COLO668 (cell line): Measurements from ENCODE around the gene RAB11FIP2.

Experiments used
- DNase-seq: peaks from one replicate; lab custom pipeline; 2025; ENCODE audit not compliant: unreplicated experiment; lab: John Stamatoyannopoulos, UW

The RAB11FIP2 gene

DNA sequence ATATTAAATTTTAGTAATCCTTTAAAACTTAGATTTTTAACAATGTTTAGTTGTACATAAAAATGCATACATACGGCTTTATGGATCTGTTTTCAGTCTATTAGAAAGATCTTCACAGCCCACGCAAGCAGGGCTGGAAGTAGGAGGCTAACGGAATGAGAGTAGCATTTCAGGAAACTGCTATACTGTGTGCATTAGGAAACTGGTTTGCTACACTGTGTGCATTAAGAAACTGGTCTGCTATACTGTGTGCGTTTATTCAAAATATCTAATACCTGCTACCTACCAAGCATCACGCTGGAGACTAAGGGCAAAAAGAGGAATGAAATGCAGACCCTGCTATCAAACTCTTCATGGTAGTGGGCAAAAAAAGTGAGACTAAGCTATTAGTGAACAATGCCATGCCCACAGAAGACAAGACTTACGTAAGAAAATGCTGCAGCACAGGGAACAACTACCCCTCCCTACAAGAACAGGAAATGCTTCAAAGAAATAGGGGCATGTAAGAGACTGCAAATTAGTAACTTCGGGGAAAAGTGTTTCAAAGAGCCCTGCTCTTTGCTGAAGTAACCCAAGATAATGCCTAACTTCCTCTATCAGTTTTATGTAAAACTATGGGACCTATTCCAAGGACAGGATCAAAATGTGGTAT, 11.3 kb downstream of the RAB11FIP2 start:
- DNase-seq = no peak

- DNase-seq = no peak
These were observed 11.9 kb downstream of the RAB11FIP2 start for GRCh38 chr10:118034791-118035261.

DNA sequence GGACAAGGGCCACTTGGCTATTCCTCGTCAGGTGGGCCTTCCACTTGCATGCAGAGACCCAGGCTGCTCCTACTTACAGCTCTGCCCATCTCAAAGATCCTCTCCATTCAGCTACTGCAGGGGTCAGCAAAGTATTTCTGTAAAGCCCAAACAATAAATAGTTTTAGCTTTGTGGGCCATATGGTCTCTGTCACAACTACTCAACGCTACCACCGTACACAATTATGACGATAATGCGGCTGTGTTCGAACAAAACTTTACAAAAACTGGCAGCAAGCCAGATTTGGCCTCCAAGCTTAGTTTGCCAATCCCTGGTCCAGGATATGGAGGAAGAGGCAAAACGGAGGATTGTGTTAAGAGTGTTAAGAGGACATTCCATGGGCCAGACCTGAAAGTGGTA, 12.8 kb downstream of the RAB11FIP2 start:
- no peak for DNase-seq

- no peak for DNase-seq
These were observed 14.2 kb downstream of the RAB11FIP2 start for GRCh38 chr10:118032564-118032963.

- DNase-seq = no peak
These were observed 15.2 kb downstream of the RAB11FIP2 start for GRCh38 chr10:118031351-118032075.

DNA sequence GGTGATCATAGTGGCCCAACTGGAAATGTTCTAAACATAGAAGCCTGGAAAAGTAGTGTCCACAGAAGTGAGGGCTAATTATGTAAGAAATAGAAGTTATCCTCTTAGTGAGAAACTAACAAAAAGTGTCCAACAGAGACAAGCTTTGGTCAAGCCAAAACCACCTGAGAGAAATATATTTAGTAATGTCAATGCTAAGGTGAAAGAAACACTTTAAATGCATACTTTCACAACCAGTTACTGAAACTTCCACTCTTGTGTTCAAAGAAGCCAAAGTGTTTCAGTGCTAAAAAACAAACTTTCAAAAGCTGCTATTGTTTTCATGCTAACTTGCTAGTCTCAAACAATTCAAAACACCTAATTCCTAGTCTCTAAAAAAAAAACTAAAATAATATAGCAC, 18.1 kb downstream of the RAB11FIP2 start:
- DNase-seq = no peak

DNA sequence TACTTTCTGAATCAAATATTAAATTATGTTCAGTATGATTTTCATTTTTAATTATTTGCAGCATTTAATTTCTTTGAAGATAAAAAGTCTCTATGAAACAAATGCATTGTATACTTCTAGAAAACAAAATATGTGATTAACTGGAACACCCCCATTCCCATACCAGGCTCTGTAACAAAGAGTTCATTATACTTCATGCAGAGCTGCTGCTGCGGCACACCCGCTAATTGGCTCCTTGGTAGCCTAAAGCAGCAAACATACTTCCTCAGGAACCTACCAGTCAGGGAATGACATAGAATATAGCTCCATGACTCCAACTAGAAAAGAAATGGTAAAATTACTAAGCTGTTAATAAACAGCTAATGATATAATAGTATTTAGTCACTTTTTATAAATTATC, 19.3 kb downstream of the RAB11FIP2 start:
- no peak for DNase-seq

DNA sequence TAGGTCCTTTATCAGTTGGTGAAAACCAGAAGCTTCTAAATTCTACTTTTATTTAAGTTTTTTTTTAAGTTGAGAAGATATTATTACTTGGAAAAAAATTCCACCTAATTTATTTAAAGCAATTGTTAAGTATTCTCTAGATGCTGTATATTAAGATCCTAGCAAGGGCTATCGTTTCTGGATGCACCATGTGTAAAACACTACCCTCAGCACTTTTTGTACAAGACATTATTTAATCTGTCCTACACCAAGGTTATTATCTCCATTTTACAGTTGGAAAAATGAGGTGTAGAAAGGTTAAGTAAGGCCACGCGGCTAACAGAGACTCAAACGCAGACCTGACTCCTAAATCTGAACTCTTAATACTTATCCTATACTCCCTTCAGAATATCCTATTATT, 19.8 kb downstream of the RAB11FIP2 start:
- DNase-seq = no peak

DNA sequence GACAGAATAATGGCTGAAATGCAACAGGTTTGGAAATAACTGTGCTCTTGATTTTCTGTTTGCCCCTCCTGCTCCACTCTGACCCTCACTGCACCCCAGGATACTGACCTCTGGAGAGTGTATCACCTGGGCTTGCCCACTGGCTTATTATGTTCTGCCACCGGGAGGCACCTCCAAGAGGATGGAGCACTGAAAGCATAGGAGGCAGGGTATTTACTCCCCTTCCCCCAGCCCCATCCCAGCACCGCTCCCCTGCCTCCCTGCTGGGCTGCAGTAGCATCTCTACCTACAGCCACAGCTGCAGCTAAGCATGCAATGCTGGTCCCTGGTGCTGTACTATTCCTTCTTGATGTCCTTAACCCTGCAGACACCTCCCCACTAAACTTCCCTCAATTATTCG, 26.4 kb downstream of the RAB11FIP2 start:
- DNase-seq = no peak

- DNase-seq = no peak
These were observed 28.9 kb downstream of the RAB11FIP2 start for GRCh38 chr10:118017850-118018249.

DNA sequence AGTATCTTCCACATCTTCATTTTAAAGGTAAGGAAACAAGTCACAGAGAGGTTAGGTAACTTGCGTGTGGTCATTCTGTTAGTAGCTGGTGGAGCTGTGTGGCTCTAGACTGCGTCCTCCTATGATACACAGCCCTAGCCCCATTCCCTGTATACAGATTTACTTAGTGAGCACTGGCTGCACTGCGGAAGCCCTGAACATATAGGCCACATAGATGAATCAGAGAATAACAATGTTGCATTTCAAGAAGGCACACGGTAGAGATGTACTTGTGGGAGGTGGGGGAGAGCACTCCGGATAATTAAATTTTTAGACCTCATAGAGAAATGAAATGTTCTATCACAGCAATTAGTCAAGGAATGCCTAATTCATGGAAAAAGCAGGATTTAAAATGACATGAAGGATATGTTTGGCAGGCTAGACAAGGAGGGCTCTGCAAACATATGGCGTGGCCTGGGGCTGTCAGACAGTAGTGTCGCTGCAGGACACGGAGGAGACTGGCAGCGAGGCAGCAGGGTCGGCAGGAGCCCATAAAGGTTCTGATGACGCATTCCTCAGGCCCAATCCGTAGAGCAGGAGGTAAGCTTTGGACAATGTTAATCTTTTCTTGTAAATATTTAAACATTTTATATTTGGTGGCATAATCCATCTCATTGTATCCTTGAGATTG, 29.5 kb downstream of the RAB11FIP2 start:
- no peak for DNase-seq

DNA sequence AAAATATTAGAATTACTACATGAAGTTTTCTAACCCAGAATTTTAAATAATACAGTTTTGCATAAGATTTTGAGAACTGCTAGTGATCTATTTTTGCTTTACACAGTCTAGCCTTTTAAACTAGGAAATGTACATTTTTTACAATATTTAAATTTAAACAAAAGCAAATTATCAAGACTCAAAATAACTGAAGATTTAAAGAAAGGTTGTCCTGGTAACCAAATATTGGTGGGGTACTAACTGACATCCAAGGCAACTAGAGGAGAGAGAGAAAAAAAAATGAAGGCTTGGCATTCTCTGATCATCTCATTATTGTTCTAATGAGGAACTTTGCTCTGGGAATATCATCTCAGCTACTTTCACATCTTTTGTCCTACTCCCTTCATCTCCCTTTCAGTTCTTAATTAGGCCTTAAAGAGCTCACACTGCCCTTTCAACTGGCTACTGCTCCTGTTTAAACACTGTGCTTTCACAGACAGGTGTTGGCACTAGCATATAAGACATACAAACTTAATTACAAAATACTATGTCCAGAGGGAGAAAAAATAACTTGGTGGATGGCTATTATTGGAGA, 33.7 kb downstream of the RAB11FIP2 start:
- no peak for DNase-seq

DNA sequence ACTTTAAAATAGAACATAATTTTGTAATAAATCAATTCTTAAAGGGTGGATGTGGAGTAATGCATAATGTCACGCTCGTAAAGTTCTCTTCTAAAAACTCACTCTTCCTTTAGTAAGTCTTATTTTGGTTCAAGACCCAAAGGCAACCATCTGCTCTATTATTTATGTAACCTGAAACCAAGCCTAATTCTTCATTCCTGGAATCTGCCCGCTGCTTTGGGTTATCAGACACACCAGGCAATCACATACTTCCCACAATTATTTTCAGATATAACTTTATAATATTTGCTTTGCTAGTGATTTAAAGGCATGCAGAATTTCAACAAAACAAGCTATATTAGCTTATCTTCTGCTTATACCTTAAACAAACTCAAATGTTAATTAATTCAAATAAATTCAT, 39.0 kb downstream of the RAB11FIP2 start:
- DNase-seq = no peak

DNA sequence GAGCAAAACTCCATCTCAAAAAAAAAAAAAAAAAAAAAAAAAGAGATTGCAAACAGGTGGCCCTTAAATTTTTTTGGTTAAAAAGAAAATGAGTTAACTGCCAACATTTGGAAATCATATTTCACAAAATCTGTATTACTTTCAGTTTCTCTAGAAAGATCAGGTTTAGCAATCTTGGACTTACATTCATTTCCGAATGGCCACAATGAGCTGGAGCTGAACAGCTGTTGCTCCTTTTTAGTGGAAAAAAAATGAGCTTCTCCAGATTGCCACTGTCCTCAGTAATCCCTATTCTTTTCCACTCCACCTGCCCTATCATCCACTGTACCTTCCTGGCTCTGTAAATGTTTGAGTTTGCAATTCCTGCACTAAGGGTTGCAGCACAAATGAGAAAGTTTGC, 43.6 kb downstream of the RAB11FIP2 start:
- DNase-seq = no peak

DNA sequence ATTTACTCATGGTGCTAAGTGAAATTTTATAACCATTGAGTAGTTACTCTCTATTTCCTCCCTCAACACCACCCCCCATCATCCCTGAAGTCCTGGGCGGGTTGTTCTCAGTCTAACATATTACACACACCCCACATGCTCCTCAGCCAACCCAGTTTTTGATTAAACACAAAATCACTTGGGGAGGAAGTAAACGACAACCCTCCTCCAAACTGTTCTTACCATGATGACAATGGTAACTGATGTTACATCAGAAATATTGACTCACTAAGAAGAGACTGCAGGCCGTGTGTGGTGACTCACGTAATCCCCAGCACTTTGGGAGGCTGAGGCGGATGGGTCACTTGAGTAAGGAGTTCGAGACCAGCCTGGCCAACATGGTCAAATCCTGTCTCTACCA, 44.2 kb downstream of the RAB11FIP2 start:
- no peak for DNase-seq

- no peak for DNase-seq
These were observed 49.1 kb downstream of the RAB11FIP2 start for GRCh38 chr10:117997673-117998072.

- DNase-seq = no peak
These were observed 50.0 kb downstream of the RAB11FIP2 start for GRCh38 chr10:117996709-117997108.

GRCh38 chr10:117994771-117995170, 52.0 kb downstream of the RAB11FIP2 start:
- no peak for DNase-seq

GRCh38 chr10:117993166-117993565, 53.6 kb downstream of the RAB11FIP2 start:
- no peak for DNase-seq

GRCh38 chr10:117991701-117992100, 55.0 kb downstream of the RAB11FIP2 start:
- DNase-seq = no peak

DNA sequence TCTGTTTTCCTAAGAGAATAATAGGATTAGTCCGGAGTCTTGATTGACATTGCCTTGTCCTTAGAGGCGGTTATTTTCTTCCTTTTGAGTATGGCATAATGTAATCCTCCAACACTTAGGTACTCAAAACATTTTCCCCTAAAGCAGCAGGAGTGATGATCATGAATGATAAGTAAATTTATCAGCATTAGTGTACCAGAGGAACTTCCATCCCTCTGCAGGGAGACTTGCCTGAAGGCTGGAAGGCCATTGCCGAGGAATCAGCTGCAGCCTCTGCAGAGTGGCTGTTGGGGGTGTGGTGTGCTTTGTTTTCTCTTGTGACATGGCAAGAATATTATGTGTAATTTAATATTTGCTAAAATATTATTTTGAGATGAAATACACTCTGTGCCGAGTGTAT, 56.8 kb downstream of the RAB11FIP2 start:
- no peak for DNase-seq

DNA sequence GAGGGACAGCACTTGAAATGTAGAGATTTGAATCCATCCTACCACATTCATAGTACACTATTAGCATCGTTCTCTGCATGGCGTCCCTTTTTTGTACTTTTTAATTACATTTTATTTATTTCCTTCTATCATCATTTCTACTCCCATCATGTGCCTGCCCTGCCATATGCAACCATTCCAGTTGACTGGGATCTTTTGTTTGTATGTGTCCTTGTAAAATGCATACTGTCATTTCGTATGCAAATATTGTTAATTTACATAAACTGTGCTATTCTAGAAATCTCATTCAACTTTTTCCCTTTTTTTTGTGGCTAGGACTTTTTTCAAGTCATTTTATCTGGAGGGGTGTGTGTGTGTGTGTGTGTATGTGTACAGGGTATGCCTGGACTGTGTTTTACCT, 57.9 kb downstream of the RAB11FIP2 start:
- no peak for DNase-seq
